ENCODE data around the gene ALX3.
"Not testable (repeated sequence)": the region's sequence is repeated elsewhere in the genome, so short reads cannot be mapped to it uniquely, and the experiment has no call there.

ALX3 gene

DNA sequence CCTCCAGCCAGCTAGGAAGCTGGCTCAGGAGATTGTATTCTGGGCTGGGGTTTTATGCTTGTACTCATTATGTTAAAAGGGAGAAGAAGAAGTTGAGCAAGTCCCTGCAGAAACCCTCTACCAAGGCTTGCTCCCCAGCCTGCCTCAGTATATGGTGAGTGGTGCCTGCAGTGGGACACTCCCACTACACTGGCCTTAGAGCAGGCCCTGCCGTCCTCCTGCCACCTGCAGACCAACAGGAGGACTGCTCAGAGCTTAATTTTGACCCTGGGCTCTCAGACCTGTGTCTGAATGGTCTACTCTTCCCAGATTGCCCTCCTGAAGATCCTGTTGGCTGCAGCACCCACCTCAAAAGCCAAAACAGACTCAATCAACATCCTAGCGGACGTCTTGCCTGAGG lies 23.0 kb downstream of the ALX3 start:
- DNase-seq (ENCODE audit: low read depth in 2 of 2): no peak

- DNase-seq (ENCODE audit: low read depth in 2 of 2): no peak
These were observed 27.5 kb downstream of the ALX3 start for GRCh38 chr1:110043016-110043415.

DNA sequence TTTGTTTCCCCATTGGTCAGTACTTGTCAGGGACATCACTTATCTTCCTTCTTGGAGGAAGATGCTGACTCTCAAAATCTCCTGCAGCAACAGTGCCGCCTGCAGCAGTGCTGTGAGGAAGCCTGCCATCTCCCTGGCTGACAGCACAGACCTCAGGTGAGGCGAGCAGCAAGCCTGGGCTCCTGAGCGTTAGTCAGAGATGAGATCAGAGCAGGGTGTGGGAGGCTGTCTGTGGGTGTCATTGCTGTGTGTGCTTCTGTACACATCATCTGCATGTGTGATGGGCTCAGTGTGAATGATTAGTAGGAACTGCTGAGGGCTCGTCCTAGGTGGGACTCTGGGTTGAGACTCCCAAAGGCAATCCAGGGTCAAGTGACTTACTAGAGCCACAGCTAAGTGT lies 29.9 kb downstream of the ALX3 start:
- no peak for DNase-seq (ENCODE audit: low read depth in 2 of 2)

- DNase-seq (ENCODE audit: low read depth in 2 of 2): no peak
These were observed 30.8 kb downstream of the ALX3 start for GRCh38 chr1:110039641-110040040.

DNA sequence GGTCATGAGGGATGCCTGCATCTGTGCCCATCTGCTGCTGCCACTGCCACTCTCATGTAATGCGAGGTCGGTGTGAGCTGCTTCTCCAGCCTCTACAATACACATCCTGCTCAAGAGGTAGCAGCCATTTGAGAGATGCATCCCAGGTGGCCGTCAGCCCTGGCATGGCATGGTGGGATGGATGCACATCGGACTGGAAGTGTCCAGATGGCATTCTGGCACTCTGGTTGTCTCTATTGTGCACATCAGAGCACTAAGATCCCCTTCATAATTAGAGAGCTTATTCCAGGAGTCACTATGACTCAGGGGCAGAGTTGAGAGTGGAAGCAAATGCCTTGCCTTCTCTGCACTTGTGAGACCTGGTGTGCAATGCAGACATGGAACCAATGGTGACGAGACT lies 32.2 kb downstream of the ALX3 start:
- no peak for DNase-seq (ENCODE audit: low read depth in 2 of 2)

DNA sequence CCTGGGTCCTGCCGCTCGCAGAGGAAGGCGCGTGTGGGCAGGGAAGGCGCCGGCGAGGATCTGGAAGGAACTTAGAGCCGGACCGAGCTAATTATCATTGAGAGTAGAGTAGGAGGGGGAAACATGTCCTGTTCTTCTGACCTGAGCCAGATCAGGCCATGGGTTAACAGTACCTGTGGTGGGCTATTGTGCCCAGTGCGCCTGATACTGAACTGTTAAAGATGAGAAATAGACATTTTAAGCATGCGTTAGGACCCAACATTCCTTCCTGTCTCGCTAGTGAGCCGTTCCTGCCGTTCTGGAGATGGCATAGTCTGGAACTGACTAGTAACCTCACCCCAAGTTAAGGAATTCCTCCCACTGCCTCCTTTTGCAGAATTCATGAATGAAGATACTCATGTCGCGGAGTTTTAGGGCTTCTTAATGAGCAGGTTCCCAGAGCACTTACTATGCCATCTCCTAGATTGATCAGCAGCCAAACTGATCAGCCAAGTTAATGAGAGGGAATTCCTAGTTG lies 35.2 kb downstream of the ALX3 start:
- no peak for DNase-seq (ENCODE audit: low read depth in 2 of 2)

DNA sequence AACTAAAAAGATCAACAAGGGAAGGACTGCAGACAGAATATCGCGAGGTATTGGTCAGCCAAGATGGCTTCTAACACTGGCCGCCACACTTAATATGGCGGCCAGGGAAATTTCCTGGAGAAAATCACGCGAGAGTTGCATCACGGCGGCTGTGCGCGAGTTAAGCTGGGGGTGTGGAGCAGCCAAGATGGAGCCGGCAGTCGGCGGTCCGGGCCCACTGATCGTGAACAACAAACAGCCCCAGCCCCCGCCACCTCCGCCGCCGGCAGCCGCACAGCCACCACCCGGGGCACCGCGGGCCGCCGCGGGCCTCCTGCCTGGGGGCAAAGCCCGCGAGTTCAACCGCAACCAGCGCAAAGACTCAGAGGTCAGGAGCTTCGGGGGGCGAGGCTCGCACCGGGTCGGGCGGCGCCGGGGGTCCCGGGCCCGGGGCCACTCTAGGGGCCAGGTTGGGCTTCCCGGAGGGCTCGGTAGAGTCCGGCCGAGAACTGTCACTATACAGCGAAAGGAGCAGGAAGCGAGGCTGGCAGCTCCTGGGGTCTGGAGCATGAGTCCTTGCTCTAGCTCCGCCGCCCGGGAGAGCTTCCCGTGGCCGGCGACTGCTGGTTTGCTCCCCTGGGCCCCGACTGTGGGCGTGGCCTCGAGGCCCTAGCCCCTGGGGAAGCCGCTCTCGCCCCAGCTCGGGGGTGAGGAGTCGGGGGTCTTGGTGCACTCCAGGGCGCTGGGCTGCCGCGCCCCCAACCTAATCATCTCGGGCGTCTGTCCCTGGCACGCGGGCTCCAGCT lies 35.8 kb downstream of the ALX3 start, which contains the start of gene STRIP1:
Gene STRIP1, plus strand, starts transcription at position 174 of the 785 bp plus-strand sequence. Its CDS starts 14 bp downstream, at position 188.
- DNase-seq (ENCODE audit: low read depth in 2 of 2): peak; percentile 93 to 94

DNA sequence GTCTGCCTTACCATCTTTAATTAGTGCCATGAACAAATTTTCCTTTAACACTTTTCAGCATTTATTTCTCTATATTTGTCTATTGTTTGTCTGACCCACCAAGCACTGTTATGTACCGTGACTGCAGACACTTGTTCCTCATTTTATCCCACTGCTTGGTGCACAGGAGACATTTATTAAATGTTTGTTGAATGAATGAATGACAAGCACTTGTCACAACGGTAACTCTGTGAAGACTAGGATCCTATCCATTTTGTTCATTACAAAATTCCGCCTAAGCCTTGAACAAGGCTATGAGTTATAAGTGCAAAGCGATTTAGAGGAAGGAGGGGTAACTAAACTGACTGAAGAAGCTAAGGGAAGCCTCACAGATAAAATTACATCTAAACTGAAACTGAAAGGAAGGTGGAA lies 36.4 kb downstream of the ALX3 start:
- DNase-seq (ENCODE audit: low read depth in 2 of 2): no peak

GRCh38 chr1:110033421-110033820 lies 37.1 kb downstream of the ALX3 start:
- DNase-seq (ENCODE audit: low read depth in 2 of 2): no peak

GRCh38 chr1:110032327-110032726 lies 38.1 kb downstream of the ALX3 start:
- no peak for DNase-seq (ENCODE audit: low read depth in 2 of 2)

DNA sequence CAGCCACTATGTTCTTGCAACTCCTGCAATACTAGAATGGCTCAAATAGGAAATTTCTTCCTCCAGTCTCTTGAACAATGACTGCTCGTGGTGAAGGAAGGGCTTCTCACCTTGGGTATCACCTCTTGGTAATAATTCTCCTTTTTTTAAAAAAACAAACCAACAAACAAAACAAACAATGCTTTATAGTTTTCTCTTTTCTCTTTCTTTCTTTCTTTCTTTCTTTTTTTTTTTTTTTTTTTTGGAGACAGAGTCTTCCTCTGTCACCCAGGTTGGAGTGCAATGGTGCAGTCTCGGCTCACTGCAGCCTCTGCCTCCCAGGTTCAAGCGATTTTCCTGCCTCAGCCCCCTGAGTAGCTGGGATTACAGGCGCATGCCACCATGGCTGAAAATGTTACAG lies 39.8 kb downstream of the ALX3 start:
- not testable (repeated sequence) for DNase-seq (ENCODE audit: low read depth in 2 of 2)

DNA sequence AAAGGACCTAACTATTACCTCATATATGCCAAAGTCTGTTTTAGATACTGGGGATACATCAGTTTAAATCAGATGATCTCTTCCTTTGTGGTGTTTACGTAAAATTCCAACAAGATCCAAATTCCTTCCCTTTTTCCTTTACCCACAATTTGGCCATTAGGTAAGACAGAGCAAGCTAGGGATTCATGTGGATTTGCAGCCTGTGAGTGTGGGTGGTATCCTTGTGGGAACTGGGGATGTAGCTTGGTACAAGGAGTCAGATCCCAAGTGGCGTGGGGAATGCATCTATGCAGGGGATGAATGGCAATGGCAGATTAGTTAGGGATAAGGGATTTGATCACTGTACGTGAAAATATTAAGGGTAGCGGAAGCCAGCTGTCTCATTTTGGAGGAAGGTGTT lies 45.9 kb downstream of the ALX3 start:
- no peak for DNase-seq (ENCODE audit: low read depth in 2 of 2)

GRCh38 chr1:110021285-110021684 lies 49.2 kb downstream of the ALX3 start:
- no peak for DNase-seq (ENCODE audit: low read depth in 2 of 2)

DNA sequence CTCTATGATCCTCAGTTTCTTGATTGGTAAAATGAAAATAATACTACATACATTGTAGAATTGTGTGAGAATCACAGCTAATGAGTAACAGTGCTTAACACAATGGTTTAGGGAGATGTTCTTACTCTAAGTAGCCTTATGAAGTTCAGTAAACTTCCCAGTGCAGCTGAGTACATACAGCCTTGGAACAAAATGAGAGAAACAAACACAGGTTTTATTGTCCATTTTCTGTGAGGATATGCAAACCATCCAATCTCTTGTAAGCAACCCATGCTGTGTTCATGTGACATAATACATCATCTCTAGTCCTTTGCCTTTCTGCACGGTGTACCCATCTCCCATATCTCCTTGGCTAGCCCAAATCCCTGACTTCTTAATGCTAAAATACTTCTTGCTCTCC lies 50.7 kb downstream of the ALX3 start:
- no peak for DNase-seq (ENCODE audit: low read depth in 2 of 2)

- no peak for DNase-seq (ENCODE audit: low read depth in 2 of 2)
These were observed 52.1 kb downstream of the ALX3 start for GRCh38 chr1:110018396-110018795.

DNA sequence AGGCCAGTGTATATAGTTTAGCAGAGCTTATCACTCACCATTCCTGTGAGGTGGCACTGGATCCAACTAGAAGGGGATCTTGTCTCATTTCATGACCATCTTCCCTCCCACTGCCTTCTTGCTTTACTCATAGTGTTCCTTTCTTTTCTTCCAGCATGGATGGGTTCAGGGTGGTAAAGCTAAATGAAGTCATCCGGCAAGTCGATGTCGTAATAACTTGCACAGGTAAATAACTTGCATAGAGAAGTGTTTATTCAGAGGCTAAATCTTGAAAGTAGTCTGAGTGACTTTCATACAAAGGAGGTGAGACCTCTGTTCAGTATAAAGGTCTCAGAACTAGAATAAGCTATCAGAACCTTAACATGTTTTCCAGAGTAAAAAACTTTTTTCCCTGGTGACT lies 52.7 kb downstream of the ALX3 start:
- no peak for DNase-seq (ENCODE audit: low read depth in 2 of 2)

DNA sequence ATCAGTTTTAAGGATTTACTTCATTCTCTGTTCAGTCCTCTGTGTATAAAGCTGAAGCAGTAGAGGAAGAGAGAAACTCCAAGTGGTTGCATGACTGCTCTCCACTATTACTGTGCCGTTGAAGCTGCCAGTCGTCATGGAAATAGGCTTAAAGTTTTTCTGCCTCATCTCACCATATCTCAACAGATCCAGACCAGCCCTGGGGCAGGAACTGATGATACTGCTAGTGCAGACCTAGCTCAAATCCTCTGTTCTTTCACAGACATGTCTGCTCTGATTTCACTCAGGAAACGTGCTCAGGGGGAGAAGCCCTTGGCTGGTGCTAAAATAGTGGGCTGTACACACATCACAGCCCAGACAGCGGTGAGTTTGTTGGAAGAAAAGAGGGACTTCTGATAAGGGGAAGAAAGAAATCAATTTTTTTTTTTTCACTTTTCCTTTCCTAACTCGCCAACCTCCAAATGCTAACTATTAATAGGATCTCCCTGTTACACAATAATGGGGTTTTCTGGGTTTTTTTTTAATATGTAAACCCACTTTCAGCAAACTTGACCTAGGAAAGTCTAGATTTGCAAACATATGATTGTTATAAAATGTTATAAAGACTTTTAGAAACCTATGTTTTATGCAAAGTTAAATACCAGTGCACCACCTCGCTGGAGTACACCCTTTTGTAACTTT lies 58.2 kb downstream of the ALX3 start:
- no peak for DNase-seq (ENCODE audit: low read depth in 2 of 2)

DNA sequence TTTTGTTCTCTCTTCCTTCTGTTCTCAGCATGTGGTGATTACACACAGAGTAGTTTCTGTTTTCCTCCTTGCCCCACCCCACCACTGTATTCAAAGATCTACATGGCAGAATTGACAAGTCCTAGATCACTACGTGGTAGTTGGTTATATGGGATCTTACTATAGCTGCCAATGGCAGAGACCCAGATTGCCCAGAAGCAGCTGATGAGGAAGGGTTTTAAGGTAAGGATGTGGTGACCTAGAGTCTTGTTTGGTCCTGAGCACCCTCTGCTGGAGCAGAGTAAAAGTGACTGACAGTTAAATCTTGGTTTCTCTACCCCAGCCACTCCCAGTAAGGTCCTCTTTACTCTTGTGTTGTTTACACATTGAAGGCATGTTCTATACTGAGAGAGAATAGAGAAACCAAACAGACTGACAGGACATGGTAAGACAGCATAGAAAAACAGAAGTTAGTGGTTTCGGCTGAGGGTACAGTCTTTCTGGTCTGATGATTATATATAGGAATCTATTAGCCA lies 58.9 kb downstream of the ALX3 start:
- DNase-seq (ENCODE audit: low read depth in 2 of 2): no peak

Measured in fibroblast of skin of left biceps (primary cell).